Ishikawa (cell line): Measurements from ENCODE around the gene CDH20.

Experiments used
- CEBPB ChIP-seq: IDR thresholded peaks from 2 replicates; pipeline ENCODE4 v1.6.1; 2012
- CREB1 ChIP-seq: IDR thresholded peaks from 2 replicates; pipeline ENCODE4 v1.6.1; 2012; ENCODE audit warnings: low read depth
- EGR1 ChIP-seq: IDR thresholded peaks from 2 replicates; pipeline ENCODE4 v1.6.1; 2012
- EP300 ChIP-seq: IDR thresholded peaks from 2 replicates; pipeline ENCODE4 v1.6.1; 2012; ENCODE audit warnings: borderline replicate concordance
- FOXM1 ChIP-seq: IDR thresholded peaks from 2 replicates; pipeline ENCODE4 v1.6.1; 2012; ENCODE audit warnings: low read depth, borderline replicate concordance
- MAX ChIP-seq: IDR thresholded peaks from 2 replicates; pipeline ENCODE4 v1.6.1; 2012
- NFIC ChIP-seq: IDR thresholded peaks from 2 replicates; pipeline ENCODE4 v1.6.1; 2012
- RAD21 ChIP-seq: IDR thresholded peaks from 2 replicates; pipeline ENCODE4 v1.6.1; 2012; ENCODE audit warnings: low read depth
- REST ChIP-seq: IDR thresholded peaks from 2 replicates; pipeline ENCODE4 v1.6.1; 2012; ENCODE audit warnings: low read depth, mild to moderate bottlenecking
- TAF1 ChIP-seq: IDR thresholded peaks from 2 replicates; pipeline ENCODE4 v1.6.1; 2012; ENCODE audit warnings: low read depth, mild to moderate bottlenecking
- TCF12 ChIP-seq: IDR thresholded peaks from 2 replicates; pipeline ENCODE4 v1.6.1; 2012; ENCODE audit warnings: low read depth
- TEAD4 ChIP-seq: IDR thresholded peaks from 2 replicates; pipeline ENCODE4 v1.6.1; 2012
- USF1 ChIP-seq: IDR thresholded peaks from 2 replicates; pipeline ENCODE4 v1.6.1; 2012
- YY1 ChIP-seq: IDR thresholded peaks from 2 replicates; pipeline ENCODE4 v1.6.1; 2012; ENCODE audit warnings: low read depth
- ZBTB7A ChIP-seq: IDR thresholded peaks from 2 replicates; pipeline ENCODE4 v1.6.1; 2012; ENCODE audit warnings: low read depth

The CDH20 gene

DNA sequence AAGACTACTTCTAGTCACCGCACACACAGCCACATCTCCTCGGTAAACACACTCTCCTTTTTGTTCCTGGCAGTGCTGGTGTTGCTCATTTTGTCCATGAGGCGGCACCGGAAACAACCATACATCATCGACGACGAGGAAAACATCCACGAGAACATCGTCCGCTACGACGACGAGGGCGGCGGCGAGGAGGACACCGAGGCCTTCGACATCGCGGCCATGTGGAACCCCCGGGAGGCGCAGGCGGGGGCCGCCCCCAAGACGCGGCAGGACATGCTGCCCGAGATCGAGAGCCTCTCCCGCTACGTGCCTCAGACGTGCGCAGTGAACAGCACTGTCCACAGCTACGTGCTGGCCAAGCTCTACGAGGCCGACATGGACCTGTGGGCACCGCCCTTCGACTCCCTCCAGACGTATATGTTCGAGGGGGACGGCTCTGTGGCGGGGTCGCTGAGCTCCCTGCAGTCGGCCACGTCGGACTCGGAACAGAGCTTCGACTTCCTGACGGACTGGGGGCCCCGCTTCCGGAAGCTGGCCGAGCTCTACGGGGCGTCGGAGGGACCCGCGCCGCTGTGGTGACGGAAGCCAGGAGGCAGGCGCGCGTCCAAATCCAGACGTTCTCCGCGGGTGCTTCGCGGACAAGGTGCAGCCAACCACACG, 221.0 kb downstream of the CDH20 start:
- TF ChIP-seq CEBPB (no peak), REST (no peak), TCF12 (no peak), RAD21 (no peak), NFIC (no peak), TAF1 (no peak), EP300 (no peak), USF1 (no peak), MAX (no peak), ZBTB7A (no peak), TEAD4 (no peak), FOXM1 (no peak), CREB1 (no peak), YY1 (no peak), EGR1 (no peak)

DNA sequence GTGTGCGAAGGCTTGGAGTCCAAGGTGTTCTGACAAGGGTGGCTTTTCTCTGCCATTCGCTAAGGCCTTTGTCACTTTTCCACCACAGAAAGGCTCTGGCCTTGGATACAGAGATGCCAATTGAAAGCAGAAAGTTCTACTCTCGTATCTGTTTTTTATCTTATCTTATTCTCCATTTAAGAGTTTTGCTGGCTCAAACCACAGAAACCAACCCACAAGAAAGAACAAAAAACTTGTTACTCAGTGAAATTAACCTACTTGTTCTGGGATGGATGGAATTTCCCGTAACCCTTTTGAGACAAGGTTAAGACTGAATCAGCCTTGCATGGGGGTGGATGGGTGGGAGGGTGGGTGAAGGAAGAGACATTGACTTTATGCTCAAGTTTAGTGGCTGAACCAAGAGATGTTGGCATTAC, 221.7 kb downstream of the CDH20 start:
- no peak for TF ChIP-seq EGR1

DNA sequence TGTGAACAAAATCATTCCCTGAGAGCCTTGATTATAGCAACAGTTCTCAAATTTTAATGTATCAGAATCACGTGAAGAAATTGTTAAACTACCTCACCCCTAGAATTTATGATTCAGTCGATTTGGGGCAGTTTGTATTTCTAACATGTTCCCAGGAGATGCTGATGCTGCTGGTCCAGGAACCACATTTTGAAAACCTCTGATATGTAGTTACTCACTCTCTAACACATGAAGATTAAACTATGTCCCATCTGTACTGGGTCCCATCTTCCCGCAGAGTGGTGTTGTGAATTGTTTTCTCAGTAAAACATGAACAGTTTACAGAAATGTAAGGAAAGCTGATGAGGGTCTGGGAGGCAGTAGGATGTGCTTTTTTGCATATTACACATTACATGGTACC, 223.1 kb downstream of the CDH20 start:
- TF ChIP-seq EGR1 (no peak), MAX (no peak)

- no peak for TF ChIP-seq TEAD4
- no peak for TF ChIP-seq TCF12
- TF ChIP-seq CREB1, result no peak
- no peak for TF ChIP-seq ZBTB7A
- TF ChIP-seq REST, result no peak
- no peak for TF ChIP-seq EP300
- TF ChIP-seq RAD21, result no peak
- TF ChIP-seq TAF1, result no peak
- no peak for TF ChIP-seq EGR1
Measured at GRCh38 chr18:61556862-61557261, 223.6 kb downstream of the CDH20 start.

DNA sequence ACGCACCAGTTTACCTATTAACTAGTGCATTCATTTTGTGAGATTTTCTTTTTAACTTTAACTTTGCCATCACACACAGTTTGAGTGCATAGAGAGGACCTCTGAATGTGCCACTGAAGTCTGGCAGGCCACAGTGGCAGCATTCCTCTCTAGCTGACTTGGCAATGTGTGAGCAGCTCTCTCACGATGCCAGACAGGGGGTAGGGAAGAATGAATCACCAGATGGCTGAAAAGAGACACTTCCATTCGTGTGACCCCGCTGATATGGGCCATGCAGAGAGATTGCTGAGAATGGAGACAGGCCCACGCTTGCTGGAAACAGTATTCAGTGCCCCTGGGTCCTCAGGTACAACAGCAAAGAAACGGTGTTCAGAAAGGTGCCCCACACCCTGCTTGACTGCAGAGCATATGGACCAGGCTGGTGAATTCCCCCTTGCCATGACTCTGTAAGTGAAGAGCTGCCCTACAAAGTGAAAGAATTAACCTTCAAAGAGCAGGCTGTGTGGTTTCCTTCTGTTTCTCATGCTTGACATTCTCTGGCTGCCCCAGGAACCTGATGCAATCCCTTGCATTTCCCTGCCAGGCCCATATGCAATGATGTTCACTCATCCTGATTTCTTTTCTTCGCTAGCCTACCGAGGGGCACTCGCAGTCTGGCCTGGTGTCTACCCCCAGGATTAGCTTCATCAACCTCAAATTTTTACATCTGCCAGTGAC, 236.1 kb downstream of the CDH20 start:
- TF ChIP-seq CREB1 (no peak), USF1 (no peak), TEAD4 (no peak), RAD21 (no peak), TAF1 (no peak), EGR1 (no peak), REST (no peak), EP300 (no peak), FOXM1 (no peak), YY1 (no peak), ZBTB7A (no peak), CEBPB (no peak), MAX (no peak), TCF12 (no peak), NFIC (no peak)
